Measurements from ENCODE around the gene BRCA1.
"Not testable (repeated sequence)": the region's sequence is repeated elsewhere in the genome, so short reads cannot be mapped to it uniquely, and the experiment has no call there.

BRCA1 gene

DNA sequence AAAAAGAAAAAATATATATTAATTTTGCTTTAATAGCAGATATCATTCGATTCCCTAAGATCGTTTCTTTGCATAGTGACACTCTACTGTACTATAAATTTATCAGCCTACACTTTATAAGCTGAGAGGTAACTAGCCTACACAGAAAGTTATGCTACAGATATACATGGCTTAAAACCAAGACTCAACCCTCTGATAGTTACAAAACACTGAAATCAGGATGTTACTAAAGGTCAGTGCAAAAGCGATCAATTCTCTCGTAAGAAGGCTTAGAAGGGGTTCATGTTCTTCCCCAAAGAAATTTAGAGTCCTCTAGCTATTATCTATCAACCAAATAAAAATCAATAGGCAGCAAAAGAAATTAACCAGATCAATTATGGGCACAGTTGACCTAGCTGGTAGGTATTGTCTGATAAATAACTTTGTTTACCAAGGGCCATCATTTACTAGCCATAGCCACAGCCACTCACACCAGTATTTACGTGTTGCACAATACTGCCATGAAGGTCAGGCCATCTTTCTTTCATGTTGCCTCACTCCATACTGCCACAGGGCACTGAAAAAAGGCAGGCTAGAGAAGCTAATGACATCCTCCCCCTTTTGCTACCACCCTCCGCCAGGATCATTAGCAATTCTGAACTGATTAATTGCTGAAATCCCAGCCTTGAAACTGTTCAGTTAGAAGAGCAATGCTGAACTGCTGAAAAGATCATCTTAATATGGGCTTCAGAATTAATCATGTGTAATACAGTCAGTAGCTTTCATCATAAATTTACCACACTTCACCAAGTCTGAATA lies 56.4 kb downstream of the BRCA1 start:
- DNase-seq: no peak

GRCh38 chr17:43062984-43063638 lies 62.1 kb downstream of the BRCA1 start:
- DNase-seq: no peak

GRCh38 chr17:43056051-43056450 lies 69.1 kb downstream of the BRCA1 start:
- no peak for DNase-seq

DNA sequence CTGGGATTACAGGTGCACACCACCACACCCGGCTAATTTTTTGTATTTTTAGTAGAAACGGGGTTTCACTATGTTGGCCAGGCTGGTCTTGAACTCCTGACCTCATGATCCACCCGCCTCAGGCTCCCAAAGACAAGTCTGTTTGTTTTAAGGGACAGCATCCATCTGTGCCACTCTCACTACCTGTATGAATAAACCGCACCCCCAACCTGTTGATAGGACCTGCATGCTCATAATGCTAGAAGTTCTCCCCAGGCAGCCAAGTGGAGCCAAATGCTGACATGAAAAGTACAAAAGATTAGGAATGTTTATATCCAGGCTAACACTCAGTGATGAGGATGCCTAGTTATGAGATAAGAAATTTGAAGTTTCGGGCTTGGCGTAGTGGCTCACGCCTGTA lies 72.2 kb downstream of the BRCA1 start:
- DNase-seq: not testable (repeated sequence)

DNA sequence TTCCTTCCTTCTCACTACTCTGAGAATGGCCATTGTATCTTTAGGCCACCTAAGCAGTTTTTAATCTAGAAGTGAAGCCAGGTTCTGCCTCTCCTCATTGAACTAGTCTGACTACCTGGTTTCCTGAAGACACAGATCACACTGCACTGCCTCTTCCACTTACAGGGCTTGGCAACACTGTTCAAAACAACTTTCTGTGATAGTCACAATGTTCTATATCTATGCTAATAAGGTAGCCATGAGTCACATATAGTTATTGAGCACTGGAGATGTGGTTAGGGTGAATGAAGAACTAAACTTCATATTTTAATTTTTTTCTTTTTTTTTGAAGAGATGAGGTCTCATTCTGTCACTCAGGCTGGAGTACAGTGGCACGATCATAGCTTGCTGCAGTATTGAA lies 73.2 kb downstream of the BRCA1 start:
- no peak for DNase-seq

GRCh38 chr17:43044024-43044423 lies 81.1 kb downstream of the BRCA1 start:
- no peak for DNase-seq

DNA sequence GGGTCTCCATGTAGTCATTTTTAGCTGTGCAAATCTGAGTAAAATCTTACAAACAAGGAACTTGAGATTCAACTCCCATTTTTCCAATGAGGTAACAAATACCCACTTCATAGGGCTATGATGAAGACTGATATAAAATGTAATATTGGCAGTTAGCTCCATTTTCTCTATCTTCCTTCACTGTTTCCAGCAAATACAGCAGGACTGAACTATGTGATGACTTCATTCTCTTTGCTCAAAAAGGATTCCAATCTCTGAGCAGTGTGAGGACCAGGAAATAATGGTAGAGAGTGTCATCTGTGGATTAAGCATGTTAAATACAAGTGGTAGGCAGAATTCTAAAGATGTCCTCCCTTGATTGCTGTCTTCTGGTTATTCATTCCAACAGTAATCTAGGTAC lies 81.9 kb downstream of the BRCA1 start:
- no peak for DNase-seq

GRCh38 chr17:43042025-43042628 lies 83.0 kb downstream of the BRCA1 start:
- peak; percentile 75 for DNase-seq

DNA sequence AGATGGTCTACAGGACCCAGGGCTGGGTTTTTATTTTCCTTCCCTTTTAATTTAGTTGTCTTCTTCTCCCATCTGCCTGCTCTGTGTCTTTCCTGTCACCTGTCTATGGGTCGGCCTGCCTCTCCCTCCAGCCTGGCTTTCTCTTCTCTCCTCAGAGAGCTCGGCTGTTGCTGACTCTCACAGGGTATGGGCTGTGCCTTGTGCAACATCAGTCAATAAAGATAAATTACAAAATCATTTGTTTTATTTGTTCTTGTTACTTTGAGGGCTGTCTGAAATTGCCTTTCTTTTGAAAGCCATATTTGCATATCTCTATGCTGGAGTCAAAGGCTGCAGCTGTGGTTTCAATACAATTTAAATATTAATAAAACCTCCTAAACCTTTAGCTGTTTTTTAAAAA lies 84.5 kb downstream of the BRCA1 start:
- DNase-seq: no peak

DNA sequence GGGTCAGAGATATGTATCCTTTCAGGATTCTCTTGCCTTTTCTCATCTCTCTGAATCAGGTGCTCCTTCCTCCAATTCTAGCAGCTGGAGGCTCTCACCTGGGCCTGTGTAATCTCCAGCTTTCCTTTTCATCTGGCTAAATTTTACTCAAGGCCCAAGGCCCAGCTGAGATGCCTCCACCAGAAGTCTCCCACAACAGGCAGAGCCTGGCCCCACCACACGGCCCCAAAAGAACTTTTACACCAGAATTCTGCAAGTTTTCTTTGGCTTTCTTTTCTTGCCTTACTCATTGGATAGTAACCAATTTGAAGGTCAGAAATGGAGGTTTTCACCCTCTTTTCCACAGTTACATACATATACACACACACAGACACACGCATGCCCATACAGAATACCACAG lies 85.5 kb downstream of the BRCA1 start:
- DNase-seq: no peak

DNA sequence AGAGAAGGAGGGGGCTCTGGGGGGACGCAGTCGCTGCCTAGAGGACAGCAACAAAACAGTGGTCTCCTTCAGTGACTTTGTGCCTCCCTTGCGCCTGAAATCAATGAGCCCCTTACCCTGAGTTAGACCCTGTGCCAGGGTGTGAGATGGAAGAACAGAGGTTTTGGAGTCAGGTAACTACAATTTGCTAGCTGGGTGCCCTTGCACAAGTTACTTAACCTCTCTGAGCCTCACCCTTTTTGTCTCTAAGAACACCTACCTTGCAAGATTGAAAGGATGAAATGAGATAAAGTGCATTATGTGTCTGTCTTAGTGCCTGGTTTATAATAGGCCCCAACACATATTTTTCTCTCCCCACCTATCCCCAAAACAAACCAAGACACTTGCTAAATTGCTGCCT lies 90.3 kb downstream of the BRCA1 start:
- DNase-seq: no peak

DNA sequence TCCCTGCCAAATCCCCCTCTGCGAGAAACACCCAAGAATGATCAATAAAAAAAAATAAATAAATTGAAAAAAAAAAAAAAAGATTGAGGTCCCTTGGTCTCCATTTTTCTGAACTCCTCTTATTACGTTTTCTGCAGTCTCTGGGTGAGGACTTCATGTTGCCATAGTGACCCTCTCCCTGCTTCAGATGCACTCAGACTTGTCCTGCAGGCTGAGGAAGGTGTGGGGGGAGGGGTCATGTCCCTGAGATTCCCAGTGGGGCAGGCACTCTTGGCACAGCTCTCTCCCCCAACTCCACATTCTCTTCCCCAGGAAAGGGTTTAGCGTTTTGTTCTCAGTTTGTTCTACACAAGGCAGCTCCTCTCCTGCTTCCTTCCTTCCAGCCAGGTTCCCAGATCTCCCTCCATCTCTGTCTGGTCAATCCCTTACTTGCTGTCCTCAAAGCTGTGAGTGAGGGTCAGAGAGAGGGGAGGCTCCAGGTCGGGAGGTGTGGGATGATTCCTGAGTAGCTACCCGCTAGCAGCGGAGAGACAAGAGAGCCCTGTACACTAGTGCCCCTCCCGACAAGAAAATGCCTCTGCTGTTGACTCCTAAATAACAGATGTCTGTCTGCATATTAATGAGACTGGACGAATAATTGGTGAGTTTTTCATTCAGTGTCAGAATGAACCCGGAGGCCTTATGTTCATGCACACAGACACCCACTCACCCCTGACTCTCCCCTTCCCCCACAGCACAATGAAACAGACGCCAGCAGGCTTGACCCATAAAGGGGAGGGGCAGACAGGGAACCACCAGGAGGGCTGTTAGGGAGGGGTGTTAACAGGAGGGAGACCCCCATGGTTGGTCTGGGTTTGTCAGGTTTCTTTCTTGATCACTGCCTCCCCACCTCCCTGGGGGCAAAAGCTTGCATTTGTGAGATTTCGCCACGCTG lies 90.9 kb downstream of the BRCA1 start:
- DNase-seq: peak; percentile 88

GRCh38 chr17:43031666-43032065 lies 93.5 kb downstream of the BRCA1 start:
- no peak for DNase-seq

DNA sequence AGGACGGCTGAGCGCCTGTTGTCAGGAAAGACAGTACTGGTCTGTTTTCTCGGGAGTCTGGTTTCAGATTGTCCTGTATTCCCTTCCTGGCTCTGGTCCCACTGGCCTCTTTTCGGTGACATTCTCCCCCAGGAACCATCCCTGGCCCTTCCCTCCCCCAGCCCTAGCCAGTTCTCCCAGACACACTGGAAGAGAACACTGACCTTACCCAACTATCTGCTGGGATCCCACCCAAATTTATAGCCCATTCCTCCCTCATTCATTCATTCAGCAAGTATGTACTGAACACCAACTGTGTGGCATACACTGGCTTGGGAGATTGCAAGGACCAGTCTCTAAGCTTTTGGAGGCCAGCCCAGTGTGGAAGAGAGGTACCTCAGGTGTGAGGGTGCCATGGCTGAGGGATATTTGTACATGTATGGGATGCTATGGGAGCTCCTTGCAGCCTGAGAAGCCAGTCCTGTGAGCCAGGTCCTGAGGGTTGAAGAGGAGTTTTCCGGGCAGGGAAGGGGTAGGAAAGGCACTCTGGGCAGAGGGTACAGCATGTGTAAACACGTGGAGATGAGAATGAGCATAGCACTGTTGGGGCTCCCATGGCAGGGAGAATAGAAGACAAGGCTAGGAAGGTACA lies 94.9 kb downstream of the BRCA1 start:
- DNase-seq: no peak

DNA sequence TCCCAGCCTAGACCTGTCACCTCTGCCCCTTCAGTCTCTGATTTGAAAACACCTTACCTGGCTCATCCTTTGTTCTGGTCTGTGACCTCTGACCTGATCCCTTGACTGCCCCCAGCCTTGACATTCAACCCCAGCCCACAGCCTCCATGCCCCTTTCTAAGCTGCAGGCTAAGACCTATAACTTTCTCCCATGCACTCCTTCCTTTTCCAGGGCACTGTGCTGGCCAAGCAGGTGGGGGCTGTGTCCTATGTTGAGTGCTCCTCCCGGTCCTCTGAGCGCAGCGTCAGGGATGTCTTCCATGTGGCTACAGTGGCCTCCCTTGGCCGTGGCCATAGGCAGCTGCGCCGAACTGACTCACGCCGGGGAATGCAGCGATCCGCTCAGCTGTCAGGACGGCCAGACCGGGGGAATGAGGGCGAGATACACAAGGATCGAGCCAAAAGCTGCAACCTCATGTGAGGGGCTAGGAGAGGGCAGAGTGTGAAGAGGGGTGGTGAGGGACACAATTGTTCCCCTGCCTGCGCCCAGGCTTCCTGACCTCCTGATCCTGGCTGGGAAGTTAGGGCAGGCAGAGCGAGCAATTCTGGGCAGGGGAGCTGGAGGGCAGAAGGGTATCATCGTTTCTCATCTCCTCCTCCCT lies 96.8 kb downstream of the BRCA1 start:
- DNase-seq: no peak

- no peak for DNase-seq
These were observed 97.8 kb downstream of the BRCA1 start for GRCh38 chr17:43027091-43028032.

DNA sequence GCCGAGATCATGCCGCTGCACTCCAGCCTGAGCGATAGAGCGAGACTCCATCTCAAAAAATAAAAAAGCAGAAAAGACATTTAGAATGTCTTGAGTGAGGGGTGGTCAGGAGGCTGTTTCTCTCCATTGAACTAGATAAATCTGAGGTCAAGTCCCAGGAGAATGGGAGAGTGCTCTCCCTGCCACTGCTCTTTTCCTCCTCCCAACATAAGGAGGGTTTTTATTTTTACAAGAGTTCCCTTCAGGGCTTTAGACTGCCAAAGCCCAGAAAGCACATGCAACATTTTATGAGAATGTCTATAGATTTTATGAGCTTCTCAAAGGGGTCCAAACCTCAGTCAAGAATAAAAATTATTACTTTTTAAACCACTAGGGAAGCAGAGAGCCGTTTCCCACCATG lies 98.6 kb downstream of the BRCA1 start:
- no peak for DNase-seq

DNA sequence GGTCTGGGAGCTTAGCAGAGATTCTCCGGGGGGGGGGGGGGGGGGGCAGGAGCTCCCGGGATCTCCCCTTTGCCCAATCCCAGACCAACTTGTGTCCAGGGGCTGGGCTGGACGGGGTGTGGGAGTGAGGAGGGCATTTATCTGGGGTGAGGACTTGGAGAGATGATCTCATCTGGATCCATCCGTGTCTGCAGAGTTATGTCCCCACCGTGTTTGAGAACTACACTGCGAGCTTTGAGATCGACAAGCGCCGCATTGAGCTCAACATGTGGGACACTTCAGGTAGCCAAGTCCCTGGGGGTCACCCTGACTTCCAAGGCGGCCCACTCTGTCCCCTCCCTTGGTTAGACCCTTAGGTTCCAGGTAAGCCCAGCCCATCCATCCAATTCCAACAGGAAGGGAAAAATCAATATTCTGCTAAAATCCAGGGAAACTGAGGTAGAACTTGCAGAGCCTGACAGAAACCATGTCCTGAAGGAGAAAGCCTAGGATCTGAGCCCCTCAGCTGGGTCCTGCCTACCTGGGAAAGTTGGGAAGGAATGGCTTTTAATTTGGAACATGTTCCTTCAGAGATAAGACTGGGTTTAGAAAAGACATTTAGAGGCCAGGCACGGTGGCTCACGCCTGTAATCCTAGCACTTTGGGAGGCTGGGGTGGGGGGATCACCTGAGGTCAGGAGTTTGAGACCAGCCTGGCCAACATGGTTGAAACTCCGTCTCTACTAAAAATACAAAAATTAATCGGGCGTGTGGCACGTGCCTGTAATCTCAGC lies 99.2 kb downstream of the BRCA1 start:
- DNase-seq: peak; percentile 55

DNA sequence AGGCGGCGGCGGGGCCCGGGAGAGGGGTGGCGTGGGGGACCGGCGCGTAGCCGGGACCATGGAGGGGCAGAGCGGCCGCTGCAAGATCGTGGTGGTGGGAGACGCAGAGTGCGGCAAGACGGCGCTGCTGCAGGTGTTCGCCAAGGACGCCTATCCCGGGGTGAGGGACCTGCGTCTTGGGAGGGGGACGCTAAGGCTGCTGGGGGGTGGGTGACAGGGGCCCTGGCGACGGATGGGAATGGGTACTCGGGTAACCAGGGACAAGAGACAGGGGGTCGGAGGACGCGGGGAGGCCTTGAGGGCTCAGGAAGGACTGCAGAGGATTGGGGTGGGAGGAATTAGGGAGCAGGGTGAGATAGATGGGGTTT lies 99.9 kb downstream of the BRCA1 start:
- peak; percentile 79 for DNase-seq
